SH-SY5Y (cell line): ENCODE results near the gene SMIM35.

Experiments
- GATA2 ChIP-seq: IDR thresholded peaks from 2 replicates; pipeline ENCODE4 v1.6.1; 2011; ENCODE audit warnings: mild to moderate bottlenecking, low read depth, low read length
- GATA3 ChIP-seq: IDR thresholded peaks from 2 replicates; pipeline ENCODE4 v1.6.1; 2011; ENCODE audit warnings: low read depth, mild to moderate bottlenecking, low read length, moderate library complexity

- TF ChIP-seq GATA2 (no peak), GATA3 (no peak)
Observed at GRCh38 chr11:118090545-118091162, 3.9 kb upstream of the SMIM35 start.
